Brain microvascular endothelial cell (primary cell): Measurements from ENCODE around the gene ADAM12.
"Not testable (repeated sequence)": the region's sequence is repeated elsewhere in the genome, so short reads cannot be mapped to it uniquely, and the experiment has no call there.

Source experiments
- DNase-seq: peaks from one replicate; pipeline ENCODE4 v3.0.0-alpha.2; 2020
- H3K27ac ChIP-seq: fragments of 250-450 bp; sonication (Bioruptor Pico); 2 replicates; pipeline ENCODE4 v1.5.1; 2020; ENCODE audit warnings: mild to moderate bottlenecking, moderate library complexity
- H3K27me3 ChIP-seq: fragments of 250-450 bp; sonication (Bioruptor Pico); replicated peaks from 2 replicates; pipeline ENCODE4 v1.5.1; 2020; ENCODE audit warnings: mild to moderate bottlenecking
- H3K36me3 ChIP-seq: fragments of 250-450 bp; sonication (Bioruptor Pico); replicated peaks from 2 replicates; pipeline ENCODE4 v1.5.1; 2020; ENCODE audit warnings: mild to moderate bottlenecking
- H3K4me3 ChIP-seq: 2 replicates; pipeline ENCODE4 v1.5.1; 2011; ENCODE audit warnings: low read depth, mild to moderate bottlenecking, control low read depth, low read length, moderate library complexity
- in situ Hi-C: cut with HindIII; loops from 2 replicates; pipeline ENCODE4 v1.10.0; 2017; ENCODE audit warnings: low sequenced_read_pairs, low pct_ligation_motif_present
- TF ChIP-seq, protein P1 (sequence below): IDR thresholded peaks from 2 replicates; pipeline ENCODE4 v1.5.1; 2011; ENCODE audit warnings: low read depth, mild to moderate bottlenecking, moderate library complexity, low read length, control low read depth, inconsistent platforms; ENCODE audit errors: missing control alignments

ADAM12 gene

DNA sequence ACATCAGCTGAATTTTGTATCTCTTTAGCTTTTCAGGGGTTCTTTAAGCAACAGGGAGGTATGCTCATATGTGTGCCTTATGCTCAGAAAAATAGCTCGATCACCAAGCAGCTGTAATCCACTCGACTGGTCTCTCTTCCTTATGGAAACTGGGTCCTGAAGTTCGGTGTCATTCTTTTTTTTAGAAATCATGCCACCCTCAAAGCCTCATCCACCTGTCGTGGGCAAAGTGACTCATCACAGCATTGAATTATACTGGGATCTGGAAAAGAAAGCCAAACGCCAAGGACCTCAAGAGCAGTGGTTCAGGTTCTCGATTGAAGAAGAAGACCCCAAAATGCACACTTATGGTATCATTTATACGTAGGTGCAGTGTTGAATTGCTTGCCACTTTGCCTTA is 408.3 kb downstream of the ADAM12 start:
- no peak overlapping the region for H3K4me3 ChIP-seq
- TF ChIP-seq, protein P1, sequence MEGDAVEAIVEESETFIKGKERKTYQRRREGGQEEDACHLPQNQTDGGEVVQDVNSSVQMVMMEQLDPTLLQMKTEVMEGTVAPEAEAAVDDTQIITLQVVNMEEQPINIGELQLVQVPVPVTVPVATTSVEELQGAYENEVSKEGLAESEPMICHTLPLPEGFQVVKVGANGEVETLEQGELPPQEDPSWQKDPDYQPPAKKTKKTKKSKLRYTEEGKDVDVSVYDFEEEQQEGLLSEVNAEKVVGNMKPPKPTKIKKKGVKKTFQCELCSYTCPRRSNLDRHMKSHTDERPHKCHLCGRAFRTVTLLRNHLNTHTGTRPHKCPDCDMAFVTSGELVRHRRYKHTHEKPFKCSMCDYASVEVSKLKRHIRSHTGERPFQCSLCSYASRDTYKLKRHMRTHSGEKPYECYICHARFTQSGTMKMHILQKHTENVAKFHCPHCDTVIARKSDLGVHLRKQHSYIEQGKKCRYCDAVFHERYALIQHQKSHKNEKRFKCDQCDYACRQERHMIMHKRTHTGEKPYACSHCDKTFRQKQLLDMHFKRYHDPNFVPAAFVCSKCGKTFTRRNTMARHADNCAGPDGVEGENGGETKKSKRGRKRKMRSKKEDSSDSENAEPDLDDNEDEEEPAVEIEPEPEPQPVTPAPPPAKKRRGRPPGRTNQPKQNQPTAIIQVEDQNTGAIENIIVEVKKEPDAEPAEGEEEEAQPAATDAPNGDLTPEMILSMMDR = no peak
- H3K36me3 ChIP-seq = no peaks in the 10 kb centered on the region
- in situ Hi-C loops = no loop called here
- no peak overlapping the region for H3K27ac ChIP-seq
- H3K27me3 ChIP-seq = no peaks in the 10 kb centered on the region
- DNase-seq = no peak

DNA sequence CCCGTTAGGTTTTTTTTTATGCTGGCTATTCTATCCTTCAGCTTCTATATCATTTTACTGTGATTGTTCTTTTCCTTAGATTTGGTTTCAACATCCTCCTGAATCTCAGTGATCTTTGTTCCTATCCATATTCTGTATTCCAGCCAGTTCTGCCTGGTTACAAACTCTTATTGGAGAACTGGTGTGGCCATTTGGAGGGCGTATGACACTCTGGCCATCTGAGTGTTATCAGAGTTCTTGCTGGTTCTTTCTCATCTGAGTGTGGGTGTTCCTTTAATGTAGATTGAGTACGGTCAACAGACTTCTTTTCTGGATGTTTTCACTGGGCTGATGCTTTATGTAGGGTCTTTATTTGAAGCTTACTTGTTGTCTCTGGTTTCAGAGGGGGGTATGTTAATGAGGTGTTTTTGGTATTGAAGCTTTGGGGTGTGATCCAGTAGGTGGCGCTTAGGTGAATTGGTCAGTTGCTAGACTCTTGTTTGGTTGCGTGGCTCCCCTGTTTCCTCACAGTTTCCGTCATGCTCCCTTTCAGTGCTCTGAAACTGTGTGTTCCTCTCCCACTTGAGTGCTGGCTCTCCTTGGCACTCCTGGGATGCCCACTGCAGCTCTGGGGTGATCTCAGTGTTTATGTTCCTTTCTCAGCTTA is 411.2 kb downstream of the ADAM12 start:
- no peaks in the 10 kb centered on the region for H3K36me3 ChIP-seq
- no peaks in the 10 kb centered on the region for H3K27me3 ChIP-seq
- H3K4me3 ChIP-seq = no peak overlapping the region
- TF ChIP-seq, protein P1 = peak; percentile 41
- no peak for DNase-seq
- no peak overlapping the region for H3K27ac ChIP-seq
- in situ Hi-C loops = no loop called here

DNA sequence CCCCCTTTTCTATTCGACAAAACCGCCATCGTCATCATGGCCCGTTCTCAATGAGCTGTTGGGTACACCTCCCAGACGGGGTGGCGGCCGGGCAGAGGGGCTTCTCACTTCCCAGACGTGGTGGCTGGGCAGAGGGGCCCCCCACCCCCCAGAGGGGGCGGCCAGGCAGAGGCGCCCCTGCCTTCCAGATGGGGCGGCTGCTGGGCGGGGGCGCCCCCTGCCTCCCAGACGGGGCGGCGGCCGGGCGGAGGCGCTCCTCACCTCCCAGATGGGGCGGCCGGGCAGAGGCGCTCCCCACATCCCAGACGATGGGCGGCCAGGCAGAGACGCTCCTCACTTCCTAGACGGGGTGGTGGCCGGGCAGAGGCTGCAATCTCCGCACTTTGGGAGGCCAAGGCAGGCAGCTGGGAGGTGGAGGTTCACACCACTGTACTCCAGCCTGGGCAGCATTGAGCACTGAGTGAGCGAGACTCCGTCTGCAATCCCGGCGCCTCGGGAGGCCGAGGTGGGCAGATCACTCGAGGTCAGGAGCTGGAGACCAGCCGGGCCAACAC is 418.1 kb downstream of the ADAM12 start:
- H3K27ac ChIP-seq, H3K27me3 ChIP-seq, in situ Hi-C loops, H3K4me3 ChIP-seq, DNase-seq, H3K36me3 ChIP-seq: not testable (repeated sequence)

DNA sequence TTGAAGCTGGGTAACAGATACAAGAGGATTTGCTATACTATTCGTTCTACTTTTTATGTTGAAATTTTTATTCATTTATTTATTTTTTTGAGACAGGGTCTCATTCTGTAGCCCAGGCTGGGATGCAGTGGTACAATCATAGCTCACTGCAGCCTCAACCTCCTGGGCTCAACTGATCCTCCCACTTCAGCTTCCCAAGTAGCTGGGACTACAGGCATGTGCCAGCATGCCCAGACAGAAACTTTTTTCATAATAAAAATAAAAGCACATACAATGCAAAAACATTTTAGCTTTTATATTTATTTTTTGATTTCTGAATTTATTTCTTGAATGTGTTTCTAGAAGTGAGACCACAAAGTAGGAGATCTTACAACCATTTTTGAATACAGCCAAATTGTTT is 420.7 kb downstream of the ADAM12 start:
- H3K27ac ChIP-seq = no peak overlapping the region
- no peaks in the 10 kb centered on the region for H3K36me3 ChIP-seq
- TF ChIP-seq, protein P1 = no peak
- H3K4me3 ChIP-seq = no peak overlapping the region
- in situ Hi-C loops = no loop called here
- no peak for DNase-seq
- no peaks in the 10 kb centered on the region for H3K27me3 ChIP-seq

DNA sequence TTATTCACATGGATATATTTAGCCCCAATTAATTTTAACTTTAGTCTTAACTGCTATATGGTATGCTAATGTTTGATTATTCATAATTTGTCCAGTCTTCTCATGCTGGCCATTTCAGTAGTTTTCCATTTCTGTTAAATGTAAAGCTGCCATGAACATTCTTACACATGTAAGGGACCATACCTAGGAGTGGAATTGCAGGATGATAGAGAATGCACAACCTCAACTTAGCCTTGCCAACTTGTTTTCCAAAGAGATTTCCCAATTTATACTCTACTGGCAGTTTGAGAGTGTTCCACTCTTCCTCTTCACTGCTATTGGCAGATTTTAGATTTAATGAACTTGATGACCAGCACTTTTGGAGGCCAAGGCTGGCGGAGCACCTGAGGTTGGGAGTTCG is 423.7 kb downstream of the ADAM12 start:
- TF ChIP-seq, protein P1 = no peak
- no peak overlapping the region for H3K4me3 ChIP-seq
- H3K36me3 ChIP-seq = no peaks in the 10 kb centered on the region
- DNase-seq = no peak
- H3K27me3 ChIP-seq = no peaks in the 10 kb centered on the region
- in situ Hi-C loops = no loop called here
- no peak overlapping the region for H3K27ac ChIP-seq
